GM12875 (cell line): ENCODE data around the gene LBHD1.
"Not testable (repeated sequence)": the region's sequence is repeated elsewhere in the genome, so short reads cannot be mapped to it uniquely, and the experiment has no call there.

ENCODE experiments used
- H3K4me3 ChIP-seq: one replicate; pipeline ENCODE4 v1.5.1; 2011; ENCODE audit warnings: low read depth, low read length, control low read depth
- CTCF ChIP-seq: IDR thresholded peaks from 2 replicates; pipeline ENCODE4 v1.5.1; 2011; ENCODE audit warnings: low read depth, mild to moderate bottlenecking, control low read depth, inconsistent platforms, low read length, moderate library complexity, borderline replicate concordance; ENCODE audit not compliant: insufficient read depth

The LBHD1 gene

DNA sequence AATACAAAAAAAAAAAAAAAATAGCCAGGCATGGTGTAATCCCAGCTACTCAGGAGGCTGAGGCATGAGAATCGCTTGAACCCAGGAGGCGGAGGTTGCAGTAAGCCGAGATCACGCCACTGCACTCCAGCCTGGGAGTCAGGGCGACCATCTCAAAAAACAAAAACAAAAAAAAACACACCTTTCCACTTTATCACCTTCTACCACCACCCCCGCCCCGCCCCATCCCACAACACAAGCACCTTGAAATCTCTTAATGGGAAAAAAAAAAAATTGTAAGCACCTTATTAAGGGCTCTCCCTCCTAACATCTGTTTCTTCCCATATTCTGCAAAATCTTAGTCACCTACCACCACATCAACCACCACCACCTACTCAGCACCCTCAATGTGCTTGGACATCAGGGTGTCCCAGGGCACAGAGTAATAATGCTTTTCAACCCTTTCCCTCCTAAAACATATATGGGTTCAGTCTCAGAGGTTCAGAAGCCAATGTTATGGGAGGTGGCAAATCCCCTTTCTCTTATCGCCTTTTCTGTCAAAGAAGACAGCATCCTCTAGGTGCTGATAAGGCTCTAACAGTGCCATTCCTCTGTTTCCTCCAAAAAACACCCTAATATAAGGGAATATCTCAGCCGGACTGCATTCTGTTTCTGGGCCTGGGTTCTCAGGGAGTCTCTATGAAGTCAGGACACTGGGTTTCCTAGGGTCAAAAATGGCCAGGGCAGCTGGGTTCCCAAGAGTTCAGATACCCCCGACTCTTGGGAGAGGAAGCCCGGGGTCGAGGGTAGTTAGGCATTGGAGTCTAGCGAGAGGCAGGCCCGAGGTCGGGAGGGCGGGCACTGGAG, 19.7 kb downstream of the LBHD1 start:
- no peak for TF ChIP-seq CTCF
- peak overlapping the region; percentile 60 for H3K4me3 ChIP-seq

GRCh38 chr11:62650283-62650682, 21.8 kb downstream of the LBHD1 start:
- H3K4me3 ChIP-seq = not testable (repeated sequence)

GRCh38 chr11:62649486-62649885, 22.6 kb downstream of the LBHD1 start:
- no peak overlapping the region for H3K4me3 ChIP-seq
- TF ChIP-seq CTCF = no peak

- TF ChIP-seq CTCF = no peak
- no peak overlapping the region for H3K4me3 ChIP-seq
Observed at GRCh38 chr11:62648967-62649364, 23.1 kb downstream of the LBHD1 start.

GRCh38 chr11:62648185-62648966, 23.7 kb downstream of the LBHD1 start:
- TF ChIP-seq CTCF = no peak
- no peak overlapping the region for H3K4me3 ChIP-seq

- H3K4me3 ChIP-seq = no peak overlapping the region
- no peak for TF ChIP-seq CTCF
Observed at GRCh38 chr11:62647609-62648005, 24.5 kb downstream of the LBHD1 start.

DNA sequence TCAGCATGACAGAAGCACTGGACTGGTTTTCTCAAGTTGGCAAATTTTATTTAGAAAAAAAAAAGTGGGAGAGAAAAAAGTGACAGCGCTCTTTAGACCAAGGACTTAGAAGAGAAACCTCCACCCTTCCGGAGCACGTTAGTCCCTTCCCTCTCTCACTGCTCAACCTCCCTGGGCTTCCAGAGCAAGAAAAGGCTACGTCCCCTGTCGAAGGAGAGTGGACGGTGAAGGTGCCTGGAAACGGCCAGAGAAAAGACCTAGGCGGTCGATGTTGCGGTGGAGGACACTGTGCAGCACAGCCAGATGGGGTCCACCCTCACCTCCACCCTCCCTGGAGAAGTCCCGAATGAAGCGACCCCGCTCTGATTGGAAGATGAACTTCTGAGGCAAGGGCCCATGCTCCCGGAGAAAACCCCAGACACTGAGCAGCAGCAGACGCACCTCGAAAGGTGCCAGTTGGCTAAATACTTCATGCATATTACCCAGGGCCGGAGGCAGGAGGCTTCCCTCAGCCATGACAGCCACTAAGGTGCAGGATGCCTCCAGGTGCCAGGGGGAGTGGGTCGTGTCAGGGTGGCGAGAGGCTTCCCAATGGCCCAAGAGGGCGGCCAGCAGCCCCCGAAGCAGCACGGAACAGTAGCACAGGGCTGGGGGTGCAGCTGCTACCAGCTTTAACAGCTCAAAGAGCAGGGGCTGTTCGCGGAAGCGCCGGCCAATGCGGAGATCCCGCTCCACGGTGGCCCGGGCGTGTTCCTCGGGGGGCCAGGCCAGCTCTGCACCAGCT, 25.1 kb downstream of the LBHD1 start:
- no peak for TF ChIP-seq CTCF
- H3K4me3 ChIP-seq = no peak overlapping the region
